Breast epithelium (tissue), 4 donors: Measurements from ENCODE around the gene NPBWR2. TPM values are rescaled to one million over a fixed set of nuclear protein-coding genes. Genes with fewer than 3 reads are reported as not detected.

Experiments
- DNase-seq, 2 donors: peaks; one replicate each; pipeline ENCODE4 v3.0.0-alpha.2; 2019; ENCODE audit warnings: low spot score in 2 of 2
- H3K27ac ChIP-seq, 2 donors: fragments of 200-600 bp; sonication (generic) in 1 of 2; one replicate each; pipeline ENCODE4 v1.5.1; 2016 to 2019; ENCODE audit warnings: mild to moderate bottlenecking in 1 of 2
- H3K27me3 ChIP-seq, 2 donors: fragments of 200-600 bp; sonication (generic) in 1 of 2; one replicate each; pipeline versions ENCODE4 v1.5.1 to v1.6.0; 2017 to 2019; ENCODE audit warnings: control low read depth in 1 of 2, mild to moderate bottlenecking in 1 of 2
- H3K36me3 ChIP-seq: fragments of 200-600 bp; one replicate; pipeline ENCODE4 v1.5.1; 2019
- H3K4me1 ChIP-seq, 2 donors: fragments of 200-600 bp; sonication (generic); one replicate each; pipeline ENCODE4 v1.5.1; 2016 to 2019; ENCODE audit warnings: control low read depth in 1 of 2
- H3K4me3 ChIP-seq, 3 donors: fragments of 200-600 bp; sonication (generic); 1 replicate in 2 of 3; 2 replicates in 1 of 3; pipeline ENCODE4 v1.5.1; 2016 to 2019; ENCODE audit warnings: mild to moderate bottlenecking in 3 of 3, moderate library complexity in 2 of 3
- H3K9me3 ChIP-seq, 2 donors: fragments of 200-600 bp; sonication (generic) in 1 of 2; one replicate each; pipeline ENCODE4 v1.5.1; 2016 to 2019; ENCODE audit warnings: control low read depth in 1 of 2
- CTCF ChIP-seq, 3 donors: fragments of 450-650 bp; IDR thresholded peaks; one replicate each; pipeline ENCODE4 v1.5.1; 2016 to 2017; ENCODE audit warnings: antibody characterized with exemption in 3 of 3, mild to moderate bottlenecking in 3 of 3, moderate library complexity in 3 of 3
- POLR2A ChIP-seq: fragments of 450-650 bp; IDR thresholded peaks from one replicate; pipeline ENCODE4 v1.6.1; 2016; ENCODE audit warnings: antibody characterized with exemption, mild to moderate bottlenecking, moderate library complexity
- POLR2AphosphoS5 ChIP-seq, 3 donors: sonication (generic); formaldehyde crosslinking; IDR thresholded peaks; one replicate each; pipeline ENCODE4 v1.6.1; 2017; ENCODE audit warnings: antibody characterized with exemption in 3 of 3
- intact Hi-C: fragments of 100-400 bp; cut with DNase I; formaldehyde crosslinking; loops from one replicate; pipeline ENCODE4 v1.15.1; 2023; ENCODE audit warnings: low total_unique reads
- total RNA-seq, 3 donors: library from RNA; depleted of rRNA; stranded (reverse); fragments of >200 nt; gene quantifications; one replicate each; pipeline ENCODE4 v1.1.0, GENCODE V29; 2016

The NPBWR2 gene
- total RNA-seq, 3 donors from 2014 or later, result not detected

- peak overlapping the region in 1 of 2 donors; percentile 70 for H3K27ac ChIP-seq
- no peaks in the 10 kb centered on the region for H3K9me3 ChIP-seq
- no peaks in the 10 kb centered on the region for H3K4me1 ChIP-seq
- no peak overlapping the region for H3K4me3 ChIP-seq
- TF ChIP-seq CTCF (IDR thresholded peaks at IDR 0.05) (no peak), POLR2A (no peak), POLR2AphosphoS5 (IDR thresholded peaks at IDR 0.05) (no peak)
- no peak for DNase-seq
- intact Hi-C loops, result no loop called here
- no peaks in the 10 kb centered on the region for H3K36me3 ChIP-seq
- peaks cover 5 to 48% of the 10 kb centered on the region in 2 donors for H3K27me3 ChIP-seq
These were observed 51.9 kb downstream of the NPBWR2 start for GRCh38 chr20:64055396-64055892.

- no peak for TF ChIP-seq CTCF (IDR thresholded peaks at IDR 0.05)
- TF ChIP-seq POLR2AphosphoS5 (IDR thresholded peaks at IDR 0.05), result no peak
- TF ChIP-seq POLR2A, result no peak
- Histone ChIP-seq H3K27ac (peak overlapping the region in 1 of 2 donors; percentile 80), H3K36me3 (no peaks in the 10 kb centered on the region), H3K9me3 (no peaks in the 10 kb centered on the region), H3K4me1 (no peaks in the 10 kb centered on the region), H3K27me3 (peaks cover 5 to 58% of the 10 kb centered on the region in 2 donors), H3K4me3 (no peak overlapping the region)
- no peak for DNase-seq
- intact Hi-C loops, result no loop called here
These were observed 53.3 kb downstream of the NPBWR2 start for GRCh38 chr20:64053841-64054661.

Other genes with a start within 250 kb of the NPBWR2 start
- not detected for gene ABHD16B, start 246.1 kb downstream of the NPBWR2 start, total RNA-seq
- 100 to 1,000 TPM in 1 of 3 donors, 10 to 100 TPM in 2; 75.1 to 146 (median 84.2) TPM for gene TPD52L2, start 242.3 kb downstream of the NPBWR2 start, total RNA-seq
- 10 to 100 TPM; 31.1 to 37.9 (median 37.0) TPM for gene DNAJC5, start 212.4 kb downstream of the NPBWR2 start, total RNA-seq
- gene UCKL1, start 151.1 kb downstream of the NPBWR2 start, total RNA-seq, result 10 to 100 TPM; 24.2 to 44.9 (median 36.3) TPM
- 10 to 100 TPM in 1 of 3 donors, 1 to 10 TPM in 2; 5.8 to 12.7 (median 9.2) TPM for gene ZNF512B, start 137.6 kb downstream of the NPBWR2 start, total RNA-seq
- 1 to 10 TPM in 2 of 3 donors, under 1 TPM in 1; 0.96 to 3.3 (median 2.8) TPM for gene SAMD10, start 127.9 kb downstream of the NPBWR2 start, total RNA-seq
- gene PRPF6, start 126.4 kb downstream of the NPBWR2 start, total RNA-seq, result 10 to 100 TPM; 53.9 to 67.5 (median 59.6) TPM
- gene C20orf204, start 71.4 kb downstream of the NPBWR2 start, total RNA-seq, result 1 to 10 TPM in 2 of 3 donors, under 1 TPM in 1; 0.66 to 1.3 (median 1.1) TPM
- gene SOX18, start 57.9 kb downstream of the NPBWR2 start, total RNA-seq, result 1 to 10 TPM; 1.8 to 8.8 (median 3.2) TPM
- 10 to 100 TPM; 23.9 to 39.4 (median 26.6) TPM for gene TCEA2, start 44.4 kb downstream of the NPBWR2 start, total RNA-seq
- 10 to 100 TPM; 14.7 to 22.2 (median 16.4) TPM for gene RGS19, start 28.0 kb downstream of the NPBWR2 start, total RNA-seq
- gene OPRL1, start 27.5 kb downstream of the NPBWR2 start, total RNA-seq, result 1 to 10 TPM; 1.6 to 3.4 (median 2.3) TPM
- under 1 TPM in 1 of 3 donors, not detected in 2; 0.64 TPM for gene LKAAEAR1, start 23.2 kb downstream of the NPBWR2 start, total RNA-seq
- gene MYT1, start 56.9 kb upstream of the NPBWR2 start, total RNA-seq, result under 1 TPM in 1 of 3 donors, not detected in 2; under 0.01 TPM
- 100 to 1,000 TPM in 1 of 3 donors, 10 to 100 TPM in 2; 73.7 to 119 (median 77.6) TPM for gene PCMTD2, start 148.2 kb upstream of the NPBWR2 start, total RNA-seq